HG02884 (cell line): ENCODE data around the gene FAAP100.

Experiments
- ATAC-seq: cut with Tn5 transposase; IDR thresholded peaks from one replicate; pipeline ENCODE4 v1.9.1; 2021; ENCODE audit warnings: mild to moderate bottlenecking, moderate library complexity; ENCODE audit not compliant: unreplicated experiment

Gene FAAP100

GRCh38 chr17:81553616-81554181 lies 1.5 kb upstream of the FAAP100 start:
- no peak for ATAC-seq

- ATAC-seq, result no peak
These were observed 964 bp upstream of the FAAP100 start for GRCh38 chr17:81553018-81553615.

- no peak for ATAC-seq
These were observed 502 bp downstream of the FAAP100 start for GRCh38 chr17:81551458-81552243.

GRCh38 chr17:81550830-81551457 lies 1.2 kb downstream of the FAAP100 start:
- no peak for ATAC-seq

- ATAC-seq, result no peak
These were observed 1.9 kb downstream of the FAAP100 start for GRCh38 chr17:81550285-81550684.

- no peak for ATAC-seq
These were observed 2.3 kb downstream of the FAAP100 start for GRCh38 chr17:81549826-81550225.

- ATAC-seq, result no peak
These were observed 3.1 kb downstream of the FAAP100 start for GRCh38 chr17:81549031-81549557.

- ATAC-seq, result no peak
These were observed 4.6 kb downstream of the FAAP100 start for GRCh38 chr17:81547614-81547982.

- ATAC-seq, result no peak
These were observed 5.1 kb downstream of the FAAP100 start for GRCh38 chr17:81546906-81547613.

- ATAC-seq, result no peak
These were observed 6.8 kb downstream of the FAAP100 start for GRCh38 chr17:81545160-81545949.

GRCh38 chr17:81544281-81544974 lies 7.7 kb downstream of the FAAP100 start:
- ATAC-seq, result no peak

GRCh38 chr17:81543756-81544155 lies 8.4 kb downstream of the FAAP100 start:
- no peak for ATAC-seq

- no peak for ATAC-seq
These were observed 8.8 kb downstream of the FAAP100 start for GRCh38 chr17:81543339-81543675.

- no peak for ATAC-seq
These were observed 9.5 kb downstream of the FAAP100 start for GRCh38 chr17:81542431-81543338.

GRCh38 chr17:81541123-81541522 lies 11.0 kb downstream of the FAAP100 start:
- ATAC-seq, result no peak

GRCh38 chr17:81540676-81541027 lies 11.5 kb downstream of the FAAP100 start:
- ATAC-seq, result no peak

GRCh38 chr17:81539961-81540675 lies 12.0 kb downstream of the FAAP100 start:
- ATAC-seq, result no peak

GRCh38 chr17:81539571-81539900 lies 12.6 kb downstream of the FAAP100 start:
- ATAC-seq, result no peak
